ENCODE data around the gene ZNF662.

The ZNF662 gene

DNA sequence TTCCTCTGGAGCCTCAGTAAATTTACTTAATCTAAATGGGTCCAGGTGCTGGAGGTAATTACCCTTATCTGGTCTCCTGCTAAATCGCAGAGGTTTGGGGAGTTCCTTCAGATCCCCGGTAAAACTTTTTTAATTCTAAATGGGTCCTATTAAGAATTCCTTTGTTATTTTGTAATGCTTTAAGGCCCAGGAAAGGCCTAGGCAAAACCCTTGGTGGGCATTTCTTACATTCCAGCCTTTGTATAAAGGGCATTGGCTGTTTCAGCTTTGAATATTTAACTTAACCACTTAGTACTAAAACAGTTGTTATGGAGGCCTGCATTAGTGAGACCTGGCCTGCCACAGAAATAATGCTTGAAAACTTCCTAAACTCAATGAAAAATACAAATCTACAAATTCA is 14.9 kb upstream of the ZNF662 start:
- no peak for DNase-seq

DNA sequence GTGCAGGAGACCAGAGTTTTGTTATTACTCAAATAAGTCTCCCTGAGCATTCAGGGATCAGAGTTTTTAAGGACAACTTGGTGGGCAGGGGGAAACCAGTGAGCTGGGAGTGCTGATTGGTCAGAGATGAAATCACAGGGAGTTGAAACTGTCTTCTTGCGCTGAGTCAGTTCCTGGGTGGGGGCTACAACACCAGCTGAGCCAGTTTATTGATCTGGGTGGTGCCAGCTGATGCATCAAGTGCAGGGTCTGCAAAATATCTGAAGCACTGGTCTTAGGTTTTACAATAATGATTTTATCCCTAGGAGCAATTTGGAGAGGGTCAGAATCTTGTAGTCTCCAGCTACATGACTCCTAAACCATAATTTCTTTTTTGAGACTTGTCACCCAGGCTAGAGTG is 13.8 kb upstream of the ZNF662 start:
- no peak for DNase-seq

DNA sequence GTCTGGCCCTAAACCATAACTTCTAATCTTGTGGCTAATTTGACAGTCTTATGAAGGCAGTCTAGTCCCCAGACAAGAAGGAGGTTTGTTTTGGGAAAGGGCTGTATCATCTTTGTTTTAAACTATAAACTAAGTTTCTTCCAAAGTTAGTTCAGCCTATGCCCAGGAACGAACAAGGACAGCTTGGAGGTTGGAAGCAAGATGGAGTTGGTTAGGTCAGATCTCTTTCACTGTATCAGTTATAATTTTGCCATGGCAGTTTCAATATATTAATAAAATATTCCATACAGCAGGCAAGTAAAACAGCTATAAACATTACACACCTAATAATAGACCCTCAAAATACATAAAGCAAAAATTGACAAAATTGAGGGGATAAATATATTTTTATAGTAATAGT is 13.1 kb upstream of the ZNF662 start:
- no peak for DNase-seq

DNA sequence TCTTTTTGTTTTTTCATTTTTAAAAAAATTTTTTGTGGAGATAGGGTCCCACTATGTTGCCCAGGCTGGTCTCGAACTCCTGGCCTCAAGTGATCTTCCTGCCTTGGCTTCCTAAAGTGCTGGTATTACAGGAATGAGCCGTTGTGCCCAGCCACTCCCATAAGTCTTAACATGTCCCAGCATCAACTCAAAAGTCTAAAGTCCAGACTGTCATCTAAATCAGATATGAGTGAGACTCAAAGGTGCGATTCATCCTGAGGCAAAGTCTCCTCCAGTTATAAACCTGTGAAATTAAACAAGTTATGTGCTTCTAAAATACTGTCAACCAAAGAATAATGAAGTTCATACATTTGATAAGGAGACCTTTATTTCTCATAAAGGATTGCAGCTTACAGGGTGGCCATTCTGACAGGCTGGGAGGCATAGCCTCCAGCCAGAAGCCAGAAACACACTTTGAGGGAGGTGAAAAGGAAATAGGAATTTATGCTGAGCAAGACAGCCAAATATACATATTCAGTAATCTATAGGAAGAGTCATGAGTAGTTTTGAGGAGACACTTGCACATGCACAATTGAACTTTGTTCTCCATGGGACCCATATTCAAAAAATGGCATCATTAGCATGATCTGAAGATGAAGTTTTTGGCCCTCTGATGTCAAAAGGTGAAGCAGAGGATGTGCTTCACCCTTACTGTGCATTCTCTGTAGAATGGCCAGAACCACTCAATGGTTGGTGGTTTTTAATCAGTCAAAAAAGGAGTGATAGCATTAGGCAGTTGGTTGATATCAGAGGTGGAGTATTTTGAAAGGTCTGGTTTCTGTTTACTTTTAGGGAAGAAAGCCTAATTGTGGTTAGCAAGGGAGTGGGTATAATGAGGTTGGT is 11.0 kb upstream of the ZNF662 start:
- DNase-seq, result no peak

DNA sequence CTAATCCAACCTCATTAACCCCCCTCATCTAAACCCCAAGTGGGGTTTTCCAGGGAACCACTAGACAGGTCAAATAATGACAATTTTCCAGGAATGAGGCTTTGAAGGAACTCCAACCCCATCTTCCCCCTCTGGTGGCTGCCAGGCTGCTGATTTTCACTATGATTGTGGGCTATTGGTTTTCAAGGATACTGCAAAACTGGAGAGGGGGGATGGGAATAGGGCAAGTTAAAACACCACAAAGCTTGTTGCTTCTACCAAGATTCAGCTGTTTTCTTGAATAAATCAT is 10.4 kb upstream of the ZNF662 start:
- DNase-seq, result no peak

DNA sequence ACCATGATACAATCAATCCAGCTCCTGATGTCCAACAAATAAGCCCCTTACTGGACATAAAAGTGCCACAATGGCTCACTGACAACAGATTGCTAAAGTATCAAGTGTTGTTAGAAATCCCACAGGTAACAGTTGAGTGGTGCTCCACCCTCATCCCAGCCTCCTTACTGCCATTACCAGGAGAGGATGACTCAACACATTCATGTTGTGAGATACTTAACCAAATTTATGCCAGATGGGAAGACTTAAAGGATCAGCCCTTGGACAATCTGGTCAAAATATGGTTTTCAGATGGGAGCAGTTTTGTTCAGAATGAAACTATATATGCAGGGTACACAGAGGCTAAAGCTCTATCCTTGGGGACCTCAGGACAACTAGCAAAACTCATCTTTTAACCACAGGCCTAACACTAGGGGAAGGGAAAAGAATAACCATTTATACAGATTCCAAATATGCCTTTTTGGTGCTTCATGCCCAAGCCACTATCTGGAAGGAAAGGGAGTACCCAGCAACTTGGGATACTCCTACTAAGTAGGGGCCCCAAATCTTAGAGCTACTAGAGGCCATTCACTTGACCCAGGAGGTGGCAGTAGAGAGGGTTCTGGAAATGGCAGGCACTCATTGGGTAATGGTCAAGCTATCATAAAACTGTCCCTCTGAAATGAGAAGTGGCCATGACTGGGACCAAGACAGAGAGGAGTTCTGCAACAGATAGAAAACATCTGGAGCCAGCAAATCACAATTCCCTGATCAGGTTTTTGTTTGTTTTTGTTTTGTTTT is 6.9 kb upstream of the ZNF662 start:
- DNase-seq, result no peak

DNA sequence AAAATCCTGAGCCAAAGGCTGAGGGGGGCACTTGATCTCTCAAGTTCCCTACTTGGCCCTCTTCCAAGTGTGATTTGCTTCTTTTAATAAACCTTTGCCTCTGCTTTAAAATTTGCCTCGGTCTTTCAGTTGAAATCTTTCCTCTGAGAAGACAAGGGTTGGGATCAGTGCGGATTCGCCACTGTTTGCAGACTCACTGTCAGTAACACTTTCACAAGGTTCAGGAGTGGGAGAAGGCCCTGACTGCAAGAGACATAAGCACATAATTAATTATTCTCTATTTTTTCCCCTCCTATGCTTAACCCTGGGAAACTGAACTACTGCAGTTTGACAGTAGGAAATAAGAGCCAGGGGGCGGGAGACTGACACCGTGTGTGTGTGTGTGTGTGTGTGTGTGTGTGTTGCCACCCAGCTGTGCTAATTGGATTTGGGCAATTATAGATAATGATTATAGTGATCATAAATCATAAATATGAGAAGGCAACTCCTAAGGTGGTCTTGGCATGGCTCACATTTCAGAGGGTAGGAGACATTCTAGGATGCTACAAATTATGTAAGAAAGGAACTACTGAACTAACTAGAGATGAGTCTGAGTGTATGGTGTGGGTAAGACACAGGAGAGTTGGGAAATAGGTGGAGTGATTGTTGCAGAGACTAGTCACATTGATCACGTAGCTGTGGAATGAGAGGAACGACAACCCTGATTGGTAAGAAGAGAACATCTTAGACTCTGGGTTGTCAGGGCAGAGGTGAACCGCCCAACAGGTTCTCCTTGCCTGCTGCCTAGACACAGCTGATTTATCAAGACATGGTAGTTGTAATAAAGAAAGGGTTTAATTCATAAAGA is 5.5 kb upstream of the ZNF662 start:
- no peak for DNase-seq

DNA sequence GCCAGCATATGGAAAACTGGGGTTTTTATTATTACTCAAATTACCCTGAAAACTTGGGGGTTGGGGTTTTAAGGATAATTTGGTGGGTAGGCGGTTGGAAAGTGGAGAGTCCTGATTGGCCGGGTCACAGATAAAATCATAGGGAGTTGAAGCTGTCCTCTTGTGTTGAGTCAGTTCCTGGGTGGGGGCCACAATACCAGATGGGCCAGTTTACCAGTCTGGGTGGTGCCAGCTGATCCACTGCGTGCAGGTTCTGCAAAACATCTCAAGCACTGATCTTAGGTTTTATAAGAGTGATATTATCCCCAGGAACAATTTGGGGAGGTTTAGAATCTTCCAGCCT is 4.9 kb upstream of the ZNF662 start:
- DNase-seq, result no peak

DNA sequence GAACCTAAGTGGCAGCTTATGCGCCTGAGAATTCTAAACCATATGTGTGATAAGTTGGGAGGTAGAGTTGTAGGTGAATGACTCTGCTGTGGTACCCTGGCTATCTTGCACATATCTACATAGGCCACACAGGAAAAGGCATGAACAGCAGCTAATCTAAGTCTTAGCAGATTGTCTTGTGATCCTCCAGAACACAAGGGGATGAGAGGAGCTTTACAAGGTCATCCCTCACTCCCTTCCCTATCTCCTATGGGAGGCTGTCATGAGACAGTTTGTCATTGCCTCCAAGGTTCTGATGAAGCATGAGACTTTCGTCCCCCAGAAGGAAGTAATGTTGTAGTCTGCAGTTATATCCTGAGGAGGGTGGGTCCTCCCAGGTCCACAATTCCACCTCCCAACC is 3.7 kb upstream of the ZNF662 start:
- DNase-seq, result no peak

DNA sequence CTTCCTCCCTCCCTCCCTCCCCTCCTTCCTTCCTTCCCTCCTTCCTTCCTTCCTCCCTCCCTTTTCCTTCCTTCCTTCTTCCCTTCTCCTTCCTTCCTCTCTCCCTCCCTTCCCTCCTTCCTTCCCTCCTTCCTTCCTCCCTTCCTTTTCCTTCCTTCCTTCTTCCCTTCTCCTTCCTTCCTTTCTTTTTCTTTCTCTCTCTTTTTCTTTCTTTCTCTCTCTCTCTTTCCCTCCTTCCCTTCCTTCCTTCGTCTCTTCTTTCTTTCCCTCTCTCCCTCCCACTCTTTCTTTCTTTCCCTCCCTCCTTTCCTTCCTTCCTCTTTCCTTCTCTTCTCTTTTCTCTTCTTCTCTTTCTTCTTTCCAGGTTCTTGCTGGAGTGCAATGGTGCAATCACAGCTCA is 1.9 kb upstream of the ZNF662 start:
- DNase-seq, result no peak

DNA sequence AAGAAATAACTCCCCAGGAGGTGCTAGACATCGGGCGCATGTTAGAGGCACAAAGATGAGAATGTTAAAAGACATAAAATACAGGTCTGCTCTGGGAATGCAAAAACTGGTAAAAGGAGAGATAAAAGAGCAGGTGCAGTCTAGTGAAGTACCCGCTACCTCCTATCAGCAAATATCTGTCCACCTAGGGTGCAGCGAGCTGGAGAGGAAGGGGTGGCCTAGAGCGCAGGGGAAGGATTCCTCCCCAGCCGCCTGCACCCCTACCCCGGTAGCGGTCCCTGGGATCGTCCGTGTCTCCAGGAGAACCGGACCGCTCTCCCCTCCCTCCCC is 237 bp upstream of the ZNF662 start:
- no peak for DNase-seq

DNA sequence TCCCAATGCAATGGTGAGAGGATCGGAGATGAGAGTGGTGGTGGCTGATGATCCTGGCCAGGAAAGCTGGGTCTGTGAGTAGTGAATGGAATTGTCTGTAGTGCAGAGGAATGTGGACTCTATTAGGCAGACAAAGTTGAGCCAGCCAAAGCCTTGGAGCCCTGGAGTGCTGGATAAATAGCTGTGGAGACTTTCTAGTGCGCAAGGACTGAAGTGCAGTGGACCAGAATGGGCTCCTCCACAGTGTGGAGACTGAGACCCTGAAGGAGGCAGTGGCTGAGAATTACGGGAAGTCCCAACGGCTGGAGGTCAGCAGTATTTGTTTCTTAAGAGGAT is 874 bp downstream of the ZNF662 start:
- no peak for DNase-seq

DNA sequence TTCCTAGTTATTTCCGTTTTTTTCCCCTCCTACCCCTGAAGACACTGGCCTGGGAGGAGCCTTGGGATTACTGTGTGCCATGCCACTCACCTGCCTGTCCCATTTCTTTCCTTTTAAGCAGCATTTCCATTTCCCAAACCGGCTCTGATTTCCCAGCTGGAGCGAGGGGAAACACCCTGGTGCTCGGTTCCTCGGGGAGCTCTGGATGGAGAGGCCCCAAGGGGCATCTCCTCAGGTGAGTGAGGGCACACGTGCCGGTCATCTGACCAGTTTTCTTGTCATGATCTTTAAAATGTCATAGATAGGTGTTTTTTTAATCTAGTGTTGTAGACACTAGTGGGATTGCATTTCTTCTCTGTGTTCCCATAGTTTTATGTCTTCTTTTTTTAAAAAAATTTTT is 2.7 kb downstream of the ZNF662 start:
- no peak for DNase-seq

DNA sequence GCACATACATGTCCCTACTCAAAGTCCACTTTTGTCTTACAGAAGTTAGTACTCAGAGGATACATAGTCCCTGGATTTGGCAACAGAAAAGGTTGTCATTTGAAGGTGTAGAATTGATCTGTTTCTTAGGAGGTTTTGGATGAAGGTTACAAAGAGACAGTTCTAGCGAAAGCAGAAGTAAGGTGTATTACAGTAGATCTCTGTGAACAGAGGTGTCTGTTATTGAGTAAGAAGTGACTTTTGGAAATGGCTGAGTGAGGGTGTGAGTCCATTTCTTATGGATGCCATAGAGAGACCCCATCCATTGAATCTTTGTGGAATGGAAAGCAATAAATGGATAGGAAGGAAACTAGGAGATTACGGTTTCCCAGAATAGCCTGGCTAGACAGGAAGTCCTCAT is 5.6 kb downstream of the ZNF662 start:
- no peak for DNase-seq

DNA sequence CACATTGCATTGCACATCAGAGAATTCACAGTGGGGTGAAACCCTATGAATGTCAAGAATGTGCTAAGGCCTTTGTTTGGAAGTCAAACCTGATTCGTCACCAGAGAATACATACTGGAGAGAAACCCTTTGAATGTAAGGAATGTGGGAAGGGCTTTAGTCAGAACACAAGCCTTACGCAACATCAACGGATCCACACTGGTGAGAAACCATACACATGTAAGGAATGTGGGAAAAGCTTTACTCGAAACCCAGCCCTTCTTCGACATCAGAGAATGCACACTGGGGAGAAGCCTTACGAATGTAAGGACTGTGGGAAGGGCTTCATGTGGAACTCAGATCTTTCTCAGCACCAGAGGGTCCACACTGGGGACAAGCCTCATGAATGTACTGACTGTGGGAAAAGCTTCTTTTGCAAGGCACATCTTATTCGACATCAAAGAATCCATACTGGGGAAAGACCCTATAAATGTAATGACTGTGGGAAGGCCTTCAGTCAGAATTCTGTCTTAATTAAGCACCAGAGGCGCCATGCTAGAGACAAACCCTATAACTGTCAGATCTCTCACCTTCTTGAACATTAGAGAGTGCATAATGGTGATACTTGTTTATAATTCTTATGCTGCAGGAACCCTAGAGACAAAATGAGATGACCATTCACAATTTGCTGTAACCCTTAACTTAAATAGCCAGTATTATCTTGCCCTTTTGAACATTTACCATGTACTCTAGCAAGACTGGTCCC is 9.0 kb downstream of the ZNF662 start:
- no peak for DNase-seq

DNA sequence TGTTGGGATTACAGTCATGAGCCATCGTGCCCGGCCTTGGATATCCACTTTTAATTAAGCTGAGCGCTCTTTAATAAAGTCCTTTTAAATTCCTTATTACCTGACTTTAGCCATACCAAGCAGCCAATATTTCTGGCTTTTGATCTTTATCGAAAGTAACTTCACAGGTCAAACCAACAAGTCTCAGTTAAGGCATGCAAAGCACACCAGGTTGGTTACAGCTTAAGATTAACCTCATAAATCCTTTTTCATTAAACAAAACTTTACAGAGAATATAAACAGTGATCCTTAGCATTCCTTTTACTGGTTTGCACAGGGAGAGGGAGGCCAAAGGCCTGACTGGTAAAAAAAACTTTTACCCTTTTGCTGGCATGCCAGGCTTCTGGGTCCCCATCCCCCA is 17.7 kb downstream of the ZNF662 start:
- DNase-seq, result no peak

DNA sequence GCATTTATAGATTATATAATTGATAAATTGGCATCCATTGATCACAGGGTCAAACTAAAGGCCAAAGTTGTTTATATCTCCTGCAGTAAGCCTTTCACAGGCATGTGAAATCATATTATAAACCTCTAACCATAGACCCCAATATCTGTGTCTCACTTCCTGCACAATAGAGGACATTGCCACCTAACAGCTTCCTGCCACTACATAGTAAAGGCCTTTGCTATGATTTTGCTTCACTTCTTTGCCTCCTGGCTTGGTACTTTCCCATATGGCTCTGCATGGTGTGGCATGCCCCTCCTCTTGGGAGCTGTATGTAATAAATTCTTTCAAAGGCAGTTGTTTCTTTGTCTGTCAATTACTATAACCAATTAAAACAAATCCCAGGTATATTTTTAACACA is 20.4 kb downstream of the ZNF662 start:
- no peak for DNase-seq

DNA sequence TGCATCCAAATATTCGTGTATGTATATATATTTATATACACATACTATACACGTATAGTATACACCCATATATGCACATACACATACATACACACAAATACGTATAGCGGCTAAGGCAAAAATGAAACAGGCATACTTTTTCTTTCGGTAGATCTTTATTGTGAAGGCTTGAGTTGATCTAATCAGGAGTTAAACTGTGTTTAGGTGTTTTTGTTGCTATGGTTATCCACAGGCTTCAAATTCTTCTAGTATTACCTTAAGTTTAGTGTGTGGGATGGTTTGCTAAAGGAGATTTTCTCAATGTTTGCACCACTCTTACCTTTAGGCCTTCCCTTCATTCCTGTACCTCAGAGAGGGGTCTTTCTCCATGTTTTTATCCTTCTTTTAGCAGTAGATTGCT is 28.2 kb downstream of the ZNF662 start:
- DNase-seq, result no peak

DNA sequence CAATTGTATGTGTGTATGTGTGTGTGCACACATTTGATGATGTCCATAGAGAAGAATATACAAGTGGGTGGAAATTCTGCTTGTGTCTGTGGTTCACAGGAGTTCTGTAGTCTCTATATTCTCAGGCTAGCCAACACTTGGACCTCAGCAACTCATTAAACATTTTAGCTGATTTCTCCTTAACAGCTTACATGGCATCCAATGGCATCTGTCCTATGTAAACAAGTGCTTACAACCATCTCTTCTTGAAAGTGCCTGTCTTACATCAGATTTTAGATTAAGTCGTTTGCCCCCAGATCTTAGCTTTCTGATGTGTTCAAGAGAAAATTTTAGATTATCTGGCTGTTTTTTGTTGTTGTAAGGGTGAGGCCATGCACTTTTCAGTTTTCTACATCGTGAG is 29.0 kb downstream of the ZNF662 start:
- DNase-seq, result no peak

DNA sequence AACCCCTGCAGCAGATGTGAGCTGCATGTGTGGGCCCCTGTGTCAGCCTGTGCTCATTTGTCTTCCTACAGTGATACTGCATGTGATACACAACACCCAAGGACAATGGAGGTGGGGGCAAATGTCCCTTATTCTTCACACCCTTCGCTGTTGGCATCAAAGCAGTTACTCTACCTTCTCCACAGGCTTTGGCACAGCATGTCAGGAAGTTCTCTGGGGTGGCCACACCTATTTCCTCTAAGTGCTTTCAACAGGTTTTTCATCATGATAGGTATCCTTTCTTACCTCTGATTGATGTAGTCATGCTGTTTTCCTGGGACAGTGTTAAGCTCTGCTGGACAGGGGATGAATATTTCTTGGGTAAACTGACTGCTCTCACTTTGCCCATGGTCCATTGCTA is 29.5 kb downstream of the ZNF662 start:
- no peak for DNase-seq

DNA sequence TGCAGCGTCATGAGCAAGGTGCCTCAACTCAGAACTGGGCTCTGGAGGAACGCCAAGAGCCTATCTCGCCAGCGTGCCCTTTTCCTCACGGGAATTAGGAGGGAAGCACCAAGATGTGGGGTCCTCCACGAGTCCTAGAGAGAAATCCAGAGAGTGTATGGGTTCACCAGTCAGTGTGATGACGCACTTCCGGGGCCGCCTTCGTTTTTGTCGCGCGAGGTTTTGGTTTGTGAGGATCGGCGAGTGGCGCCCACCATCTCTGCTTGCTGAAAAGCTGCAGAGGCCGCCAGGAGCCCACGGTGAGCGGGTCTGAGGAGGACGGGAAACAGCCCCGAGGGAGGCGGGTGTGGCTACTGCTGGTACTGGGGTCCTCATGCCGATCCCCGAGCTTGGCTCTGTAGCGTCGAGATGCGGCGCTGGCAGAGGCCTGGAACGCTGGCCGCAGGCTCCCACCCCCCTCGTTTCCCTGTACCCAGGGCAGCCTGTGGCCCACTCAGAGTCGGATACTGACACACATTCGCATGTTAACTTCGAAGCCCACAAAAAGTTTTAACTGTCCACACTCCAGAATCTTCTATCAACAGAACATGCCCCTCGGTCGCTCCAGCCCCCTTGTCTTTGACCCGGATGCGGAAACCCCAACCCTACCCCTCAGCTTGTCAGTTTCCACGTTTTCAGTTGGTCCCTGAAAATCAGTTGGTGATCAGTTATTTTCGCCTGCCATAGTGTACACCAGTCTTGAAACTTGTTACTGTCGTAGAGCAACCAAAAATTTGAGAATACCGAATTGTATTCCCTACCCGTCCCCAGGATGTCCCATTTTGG is 30.4 kb downstream of the ZNF662 start:
- DNase-seq, result no peak

DNA sequence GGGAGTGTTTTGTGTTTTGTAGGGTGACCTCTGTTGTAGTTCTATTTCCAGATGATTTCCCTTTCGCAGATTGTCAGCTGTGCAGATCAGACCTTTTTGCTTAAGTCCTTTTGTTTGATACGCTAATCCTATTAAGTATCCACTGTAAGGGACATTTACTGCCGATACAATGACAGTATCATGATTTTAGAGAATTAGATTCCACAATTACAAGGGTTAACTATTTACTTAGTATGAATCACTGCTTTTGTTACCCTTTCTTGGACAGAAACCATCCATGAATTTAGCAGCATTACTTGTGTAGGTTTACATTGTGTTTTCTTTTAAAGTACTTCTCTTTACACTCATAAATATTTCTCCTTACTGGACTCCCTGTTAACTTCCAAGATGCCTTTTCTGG is 31.4 kb downstream of the ZNF662 start:
- DNase-seq, result no peak

DNA sequence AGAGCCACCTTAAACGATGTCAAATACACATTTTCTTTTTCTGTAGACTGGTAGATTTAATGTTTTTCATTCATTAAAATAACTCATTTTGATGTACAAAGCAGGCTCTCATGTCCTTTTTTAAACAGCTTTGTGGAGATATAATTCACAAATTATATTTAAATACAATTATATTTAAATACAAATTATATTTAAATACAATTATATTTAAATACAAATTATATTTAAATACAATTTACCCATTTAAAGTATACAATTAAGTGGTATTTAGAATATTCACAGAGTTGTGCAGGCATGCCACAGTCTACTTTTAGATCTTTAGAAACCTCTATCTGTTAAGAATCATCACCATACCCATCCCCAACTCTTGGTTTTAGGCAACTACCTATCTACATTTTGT is 36.8 kb downstream of the ZNF662 start:
- DNase-seq, result no peak
